Thyroid gland (tissue), 4 donors: ENCODE results near the gene LRRC4C. TPM values are rescaled to one million over a fixed set of nuclear protein-coding genes. Genes with fewer than 3 reads are reported as not detected.

Experiments used
- DNase-seq, 2 donors: peaks; one replicate each; pipeline ENCODE4 v3.0.0-alpha.2; 2019
- H3K27ac ChIP-seq, 3 donors: fragments of 200-600 bp; sonication (generic); 1 replicate in 2 of 3; 2 replicates in 1 of 3; pipeline ENCODE4 v1.5.1; 2016 to 2019; ENCODE audit warnings: mild to moderate bottlenecking in 1 of 3, moderate library complexity in 1 of 3
- H3K27me3 ChIP-seq: fragments of 200-600 bp; sonication (generic); one replicate; pipeline ENCODE4 v1.5.1; 2019
- H3K36me3 ChIP-seq, 2 donors: fragments of 200-600 bp; sonication (generic); one replicate each; pipeline ENCODE4 v1.5.1; 2016 to 2019
- H3K4me1 ChIP-seq, 2 donors: fragments of 200-600 bp; sonication (generic); one replicate each; pipeline ENCODE4 v1.5.1; 2017 to 2019
- H3K4me3 ChIP-seq, 3 donors: fragments of 200-600 bp; sonication (generic); replicated peaks in 1 of 3; 1 replicate in 2 of 3; 2 replicates in 1 of 3; pipeline ENCODE4 v1.5.1; 2016; ENCODE audit warnings: mild to moderate bottlenecking in 1 of 3
- H3K9me3 ChIP-seq: fragments of 200-600 bp; sonication (generic); one replicate; pipeline ENCODE4 v1.5.1; 2017
- POLR2A ChIP-seq, 2 donors: fragments of 450-650 bp; IDR thresholded peaks; one replicate each; pipeline ENCODE4 v1.6.1; 2017; ENCODE audit warnings: antibody characterized with exemption in 2 of 2, mild to moderate bottlenecking in 2 of 2, moderate library complexity in 1 of 2
- WGBS, 2 donors: methylation state at CpG; one replicate each; pipeline ENCODE4 v1.1.5; 2017; 5-methylcytosine and 5-hydroxymethylcytosine counted together
- intact Hi-C: fragments of 100-400 bp; cut with DNase I; formaldehyde crosslinking; loops from one replicate; pipeline ENCODE4 v1.15.1; 2023
- total RNA-seq, 4 donors: library from RNA; depleted of rRNA; stranded (reverse); fragments of >200 nt; gene quantifications; one replicate each; pipeline ENCODE4 v1.2.3, GENCODE V29; 2016
- TF ChIP-seq, protein P1 (sequence below), 6 experiments: fragments of 200-600 bp in 3 of 6; fragments of 450-650 bp in 3 of 6; sonication (generic) in 3 of 6; IDR thresholded peaks; one replicate each; pipeline ENCODE4 v1.5.1; 2016 to 2019; ENCODE audit warnings: antibody characterized with exemption in 6 of 6, mild to moderate bottlenecking in 2 of 6, inconsistent platforms in 1 of 6, moderate library complexity in 1 of 6

Gene LRRC4C
- total RNA-seq, 4 donors from 2014 or later = 4.6 to 13.9 (median 7.8) TPM

DNA sequence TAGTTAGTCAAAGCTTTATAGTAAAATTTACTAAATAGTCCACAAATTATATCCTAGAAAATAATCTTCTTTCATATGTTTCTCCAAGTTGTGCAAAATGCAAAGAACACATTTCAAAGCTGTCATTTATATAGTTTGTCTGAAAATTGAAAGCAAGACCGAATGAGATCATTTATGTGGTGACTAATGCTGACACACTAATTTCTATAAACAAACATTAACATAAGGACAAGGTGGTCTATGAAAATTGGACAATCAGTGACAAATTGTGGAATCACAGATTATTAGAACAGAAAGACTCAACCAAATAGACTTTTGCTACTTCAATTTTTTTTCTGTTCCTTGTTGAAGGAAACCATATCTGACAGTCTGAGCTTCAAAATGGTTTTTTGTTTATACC is 1056.1 kb downstream of the LRRC4C start:
- intact Hi-C loops = no loop called here
- Histone ChIP-seq H3K36me3 (no peaks in the 10 kb centered on the region), H3K27me3 (no peaks in the 10 kb centered on the region), H3K9me3 (no peaks in the 10 kb centered on the region), H3K27ac (no peak overlapping the region), H3K4me1 (no peaks in the 10 kb centered on the region), H3K4me3 (no peak overlapping the region)
- 68 to 70% methylated on average over 1 of the region's 1 CpG for whole genome bisulfite sequencing, 2 donors
- no peak for DNase-seq
- no peak for TF ChIP-seq POLR2A (IDR thresholded peaks at IDR 0.05)
- TF ChIP-seq, protein P1, sequence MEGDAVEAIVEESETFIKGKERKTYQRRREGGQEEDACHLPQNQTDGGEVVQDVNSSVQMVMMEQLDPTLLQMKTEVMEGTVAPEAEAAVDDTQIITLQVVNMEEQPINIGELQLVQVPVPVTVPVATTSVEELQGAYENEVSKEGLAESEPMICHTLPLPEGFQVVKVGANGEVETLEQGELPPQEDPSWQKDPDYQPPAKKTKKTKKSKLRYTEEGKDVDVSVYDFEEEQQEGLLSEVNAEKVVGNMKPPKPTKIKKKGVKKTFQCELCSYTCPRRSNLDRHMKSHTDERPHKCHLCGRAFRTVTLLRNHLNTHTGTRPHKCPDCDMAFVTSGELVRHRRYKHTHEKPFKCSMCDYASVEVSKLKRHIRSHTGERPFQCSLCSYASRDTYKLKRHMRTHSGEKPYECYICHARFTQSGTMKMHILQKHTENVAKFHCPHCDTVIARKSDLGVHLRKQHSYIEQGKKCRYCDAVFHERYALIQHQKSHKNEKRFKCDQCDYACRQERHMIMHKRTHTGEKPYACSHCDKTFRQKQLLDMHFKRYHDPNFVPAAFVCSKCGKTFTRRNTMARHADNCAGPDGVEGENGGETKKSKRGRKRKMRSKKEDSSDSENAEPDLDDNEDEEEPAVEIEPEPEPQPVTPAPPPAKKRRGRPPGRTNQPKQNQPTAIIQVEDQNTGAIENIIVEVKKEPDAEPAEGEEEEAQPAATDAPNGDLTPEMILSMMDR (IDR thresholded peaks at IDR 0.05) = no peak

- no peaks in the 10 kb centered on the region for H3K36me3 ChIP-seq
- H3K9me3 ChIP-seq = no peaks in the 10 kb centered on the region
- TF ChIP-seq POLR2A (IDR thresholded peaks at IDR 0.05) = no peak
- TF ChIP-seq, protein P1 (IDR thresholded peaks at IDR 0.05) = no peak
- no peak overlapping the region for H3K27ac ChIP-seq
- intact Hi-C loops = no loop called here
- H3K4me1 ChIP-seq = no peaks in the 10 kb centered on the region
- no peak overlapping the region for H3K4me3 ChIP-seq
- DNase-seq = no peak
- no peaks in the 10 kb centered on the region for H3K27me3 ChIP-seq
- 35 to 67% methylated on average over 4 of the region's 4 CpGs for WGBS, 2 donors
These were observed 1058.2 kb downstream of the LRRC4C start for GRCh38 chr11:40401132-40401853.

- 45 to 49% methylated on average over 3 of the region's 3 CpGs for WGBS, 2 donors
- intact Hi-C loops = no loop called here
- TF ChIP-seq, protein P1 (IDR thresholded peaks at IDR 0.05) = no peak
- TF ChIP-seq POLR2A (IDR thresholded peaks at IDR 0.05) = no peak
These were observed 1062.3 kb downstream of the LRRC4C start for GRCh38 chr11:40397141-40397540.

GRCh38 chr11:40393511-40393910 is 1065.9 kb downstream of the LRRC4C start:
- TF ChIP-seq POLR2A (IDR thresholded peaks at IDR 0.05) = no peak
- TF ChIP-seq, protein P1 (IDR thresholded peaks at IDR 0.05) = no peak
- Histone ChIP-seq H3K9me3 (no peaks in the 10 kb centered on the region), H3K27ac (no peak overlapping the region), H3K36me3 (no peaks in the 10 kb centered on the region), H3K4me3 (no peak overlapping the region), H3K4me1 (no peaks in the 10 kb centered on the region), H3K27me3 (no peaks in the 10 kb centered on the region)
- 84 to 91% methylated on average over 3 of the region's 3 CpGs for WGBS, 2 donors
- intact Hi-C loops = no loop called here
- DNase-seq = no peak

More at GRCh38 chr11:40397141-40397540, 1062.3 kb downstream of the LRRC4C start:
- no peaks in the 10 kb centered on the region for H3K9me3 ChIP-seq
- no peak overlapping the region for H3K4me3 ChIP-seq
- no peaks in the 10 kb centered on the region for H3K4me1 ChIP-seq
- H3K36me3 ChIP-seq = no peaks in the 10 kb centered on the region
- no peak for DNase-seq
- no peak overlapping the region for H3K27ac ChIP-seq
- H3K27me3 ChIP-seq = no peaks in the 10 kb centered on the region

- Histone ChIP-seq H3K4me1 (no peaks in the 10 kb centered on the region), H3K27ac (no peak overlapping the region), H3K36me3 (no peaks in the 10 kb centered on the region), H3K27me3 (no peaks in the 10 kb centered on the region), H3K4me3 (no peak overlapping the region), H3K9me3 (no peaks in the 10 kb centered on the region)
- no peak for DNase-seq
- WGBS, 2 donors = 91 to 93% methylated on average over 3 of the region's 3 CpGs
- intact Hi-C loops = no loop called here
- no peak for TF ChIP-seq POLR2A (IDR thresholded peaks at IDR 0.05)
- TF ChIP-seq, protein P1 (IDR thresholded peaks at IDR 0.05) = no peak
These were observed 1067.8 kb downstream of the LRRC4C start for GRCh38 chr11:40391679-40392078.
